PC-9 (cell line): ENCODE measurements around the gene SSBP4. TPM values are rescaled to one million over a fixed set of nuclear protein-coding genes. Genes with fewer than 3 reads are reported as not detected.

Experiments
- BruUV-seq: library from RNA; stranded (reverse); fragments of 400-500 nt; replicated peaks from 2 replicates; lab custom pipeline; 2021; lab: Mats Ljungman, UMichigan
- CTCF ChIA-PET: fragments of 300-600 bp; sonication (Branson Sonifier 250); formaldehyde crosslinking; loops from one replicate; lab custom pipeline; 2022; ENCODE audit warnings: antibody characterized with exemption; lab: Charles Lee
- POLR2A ChIA-PET: fragments of 300-600 bp; sonication (Branson Sonifier 250); formaldehyde crosslinking; loops from one replicate; lab custom pipeline; 2022; ENCODE audit warnings: antibody characterized with exemption; ENCODE audit not compliant: unreplicated experiment; lab: Charles Lee
- DNase-seq, 2 experiments: peaks; one replicate each; pipeline versions ENCODE4 v3.0.0 to v3.0.0-alpha.2; 2015 to 2022; ENCODE audit warnings: mixed read lengths in 1 of 2
- H2AFZ ChIP-seq: fragments of 200-600 bp; sonication (generic); 2 replicates; pipeline ENCODE4 v1.8.1; 2017; ENCODE audit warnings: antibody characterized with exemption
- H3F3A ChIP-seq: fragments of 200-600 bp; sonication (generic); 2 replicates; pipeline ENCODE4 v1.8.1; 2017; ENCODE audit warnings: antibody characterized with exemption, mild to moderate bottlenecking, low read depth; ENCODE audit not compliant: insufficient read depth
- H3K27ac ChIP-seq: fragments of 200-600 bp; sonication (generic); 2 replicates; pipeline ENCODE4 v1.6.1; 2016; ENCODE audit warnings: mixed run types
- H3K27me3 ChIP-seq: fragments of 200-600 bp; sonication (generic); 2 replicates; pipeline ENCODE4 v1.6.1; 2016; ENCODE audit warnings: low read depth, mixed run types; ENCODE audit not compliant: insufficient read depth
- H3K36me3 ChIP-seq: fragments of 200-600 bp; sonication (generic); 2 replicates; pipeline ENCODE4 v1.6.1; 2016; ENCODE audit warnings: low read depth, mixed run types
- H3K4me1 ChIP-seq: fragments of 200-600 bp; sonication (generic); replicated peaks from 2 replicates; pipeline ENCODE4 v1.6.1; 2016; ENCODE audit warnings: mixed run types; ENCODE audit not compliant: insufficient read depth
- H3K4me2 ChIP-seq: fragments of 200-600 bp; sonication (generic); 2 replicates; pipeline ENCODE4 v1.6.1; 2017; ENCODE audit warnings: mixed run types
- H3K4me3 ChIP-seq: fragments of 200-600 bp; sonication (generic); 2 replicates; pipeline ENCODE4 v1.6.1; 2016; ENCODE audit warnings: mixed run types
- H3K79me2 ChIP-seq: fragments of 200-600 bp; sonication (generic); 2 replicates; pipeline ENCODE4 v1.6.1; 2017; ENCODE audit warnings: low read depth, mixed run types
- H3K9me2 ChIP-seq: fragments of 200-600 bp; sonication (generic); 2 replicates; pipeline ENCODE4 v1.8.1; 2017; ENCODE audit warnings: mild to moderate bottlenecking; ENCODE audit not compliant: insufficient read depth
- H3K9me3 ChIP-seq: fragments of 200-600 bp; sonication (generic); 2 replicates; pipeline ENCODE4 v1.8.1; 2016; ENCODE audit warnings: low read depth; ENCODE audit not compliant: insufficient read depth
- H4K20me1 ChIP-seq: fragments of 200-600 bp; sonication (generic); 2 replicates; pipeline ENCODE4 v1.8.1; 2017; ENCODE audit not compliant: insufficient read depth
- CTCF ChIP-seq: fragments of 200-600 bp; sonication (generic); conservative IDR thresholded peaks from 2 replicates; pipeline ENCODE4 v1.6.1; 2017; ENCODE audit warnings: mixed run types, antibody characterized with exemption, mild to moderate bottlenecking, moderate library complexity
- EZH2 ChIP-seq: fragments of 200-600 bp; sonication (generic); IDR thresholded peaks from 2 replicates; pipeline ENCODE4 v1.8.0; 2017; ENCODE audit warnings: antibody characterized with exemption, low read depth
- intact Hi-C: fragments of 100-400 bp; cut with micrococcal nuclease; formaldehyde crosslinking; loops from one replicate; pipeline ENCODE4 v1.10.0; 2022; ENCODE audit not compliant: unreplicated experiment
- total RNA-seq: library from RNA; stranded (reverse); gene quantifications from 2 replicates; pipeline ENCODE4 v1.2.3, GENCODE V29; 2021

The SSBP4 gene
- total RNA-seq, 1 experiment from 2014 or later = 56.6 TPM

- Histone ChIP-seq H3K79me2 (no peaks in the 10 kb centered on the region), H3K36me3 (no peaks in the 10 kb centered on the region), H3K9me2 (no peaks in the 10 kb centered on the region), H4K20me1 (peaks cover 17% of the 10 kb centered on the region), H3K4me3 (no peak overlapping the region), H3K27me3 (no peaks in the 10 kb centered on the region), H3K4me1 (peaks cover 30% of the 10 kb centered on the region), H3K9me3 (no peaks in the 10 kb centered on the region), H3F3A (peaks cover 40% of the 10 kb centered on the region), H3K4me2 (no peak overlapping the region), H3K27ac (no peak overlapping the region), H2AFZ (no peak overlapping the region)
- TF ChIP-seq CTCF = no peak
- no peak for TF ChIP-seq EZH2
- no peak for DNase-seq
- CTCF ChIA-PET = interaction anchor here (0.7 kb wide), 1 partner anchor 406 kb away, joined by 5 read pairs; no protein-coding TSS in a partner anchor
- POLR2A ChIA-PET = no interaction called here
- no TSS peak for BruUV-seq
- intact Hi-C loops = no loop called here
Measured at GRCh38 chr19:18445262-18445948, 26.2 kb downstream of the SSBP4 start.

- H3K4me3 ChIP-seq = no peak overlapping the region
- H3K27ac ChIP-seq = no peak overlapping the region
- H3K9me3 ChIP-seq = no peaks in the 10 kb centered on the region
- H3K9me2 ChIP-seq = no peaks in the 10 kb centered on the region
- H3K36me3 ChIP-seq = peaks cover 7% of the 10 kb centered on the region; the same call in 1 of the 2 replicates
- H3K79me2 ChIP-seq = no peaks in the 10 kb centered on the region
- H3K4me2 ChIP-seq = peak overlapping the region; percentile 35
- DNase-seq = no peak
- CTCF ChIA-PET = interaction anchor here (0.5 kb wide), 1 partner anchor 36 kb away, joined by 3 read pairs; no protein-coding TSS in a partner anchor
- peaks cover 30% of the 10 kb centered on the region for H3K4me1 ChIP-seq
- no peaks in the 10 kb centered on the region for H3K27me3 ChIP-seq
- no peak overlapping the region for H2AFZ ChIP-seq
- peaks cover 23% of the 10 kb centered on the region for H4K20me1 ChIP-seq
- no peak for TF ChIP-seq EZH2
- TF ChIP-seq CTCF = no peak
- H3F3A ChIP-seq = peaks cover 31% of the 10 kb centered on the region
- POLR2A ChIA-PET = no interaction called here
- intact Hi-C loops = no loop called here
- BruUV-seq = no TSS peak
Measured at GRCh38 chr19:18446145-18446810, 27.1 kb downstream of the SSBP4 start.

GRCh38 chr19:18446811-18447359, 27.7 kb downstream of the SSBP4 start:
- no peak for TF ChIP-seq EZH2
- TF ChIP-seq CTCF = no peak; the same call in 1 of the 2 replicates
- no peak overlapping the region for H2AFZ ChIP-seq
- no peaks in the 10 kb centered on the region for H3K9me3 ChIP-seq
- H3F3A ChIP-seq = peaks cover 25% of the 10 kb centered on the region
- no peaks in the 10 kb centered on the region for H3K9me2 ChIP-seq
- H3K4me2 ChIP-seq = peak overlapping the region; percentile 35
- DNase-seq = peak; percentile 50 to 82
- intact Hi-C loops = no loop called here
- H3K4me3 ChIP-seq = no peak overlapping the region
- H3K27ac ChIP-seq = no peak overlapping the region
- H3K79me2 ChIP-seq = no peaks in the 10 kb centered on the region
- peaks cover 30% of the 10 kb centered on the region for H3K4me1 ChIP-seq
- ChIA-PET CTCF (interaction anchor here (0.5 kb wide), 1 partner anchor 35 kb away, joined by 3 read pairs; no protein-coding TSS in a partner anchor), POLR2A (interaction anchor here (0.6 kb wide), 1 partner anchor 13 kb away, joined by 4 read pairs; no protein-coding TSS in a partner anchor)
- H3K36me3 ChIP-seq = peaks cover 7% of the 10 kb centered on the region; the same call in 1 of the 2 replicates
- no peaks in the 10 kb centered on the region for H3K27me3 ChIP-seq
- peaks cover 29% of the 10 kb centered on the region for H4K20me1 ChIP-seq
- BruUV-seq = no TSS peak
